Mucosa of stomach (tissue), 1 donor: ENCODE measurements around the gene CDC37.
A peak's percentile ranks its signal among the peaks of the same experiment; 100 is the strongest.
"Not testable (repeated sequence)": the region's sequence is repeated elsewhere in the genome, so short reads cannot be mapped to it uniquely, and the experiment has no call there.

Source experiments
- H3K27me3 ChIP-seq: one replicate; pipeline ENCODE4 v1.7.0; 2013; ENCODE audit warnings: mild to moderate bottlenecking, low read length; ENCODE audit not compliant: control insufficient read depth, insufficient read depth
- H3K36me3 ChIP-seq: one replicate; pipeline ENCODE4 v1.7.0; 2013; ENCODE audit warnings: low read length; ENCODE audit not compliant: control insufficient read depth, insufficient read depth
- H3K4me1 ChIP-seq: one replicate; pipeline ENCODE4 v1.7.0; 2013; ENCODE audit warnings: mild to moderate bottlenecking, low read length; ENCODE audit not compliant: control insufficient read depth, insufficient read depth
- H3K4me3 ChIP-seq: one replicate; pipeline ENCODE4 v1.7.0; 2013; ENCODE audit warnings: low read length
- H3K9ac ChIP-seq: one replicate; pipeline ENCODE4 v1.7.0; 2013; ENCODE audit warnings: mild to moderate bottlenecking, low read length, moderate library complexity
- H3K9me3 ChIP-seq: one replicate; pipeline ENCODE4 v1.7.0; 2013; ENCODE audit warnings: mild to moderate bottlenecking, low read length, moderate library complexity; ENCODE audit not compliant: control insufficient read depth
- donor health status: Pancreatic carcinoma.

Gene CDC37

DNA sequence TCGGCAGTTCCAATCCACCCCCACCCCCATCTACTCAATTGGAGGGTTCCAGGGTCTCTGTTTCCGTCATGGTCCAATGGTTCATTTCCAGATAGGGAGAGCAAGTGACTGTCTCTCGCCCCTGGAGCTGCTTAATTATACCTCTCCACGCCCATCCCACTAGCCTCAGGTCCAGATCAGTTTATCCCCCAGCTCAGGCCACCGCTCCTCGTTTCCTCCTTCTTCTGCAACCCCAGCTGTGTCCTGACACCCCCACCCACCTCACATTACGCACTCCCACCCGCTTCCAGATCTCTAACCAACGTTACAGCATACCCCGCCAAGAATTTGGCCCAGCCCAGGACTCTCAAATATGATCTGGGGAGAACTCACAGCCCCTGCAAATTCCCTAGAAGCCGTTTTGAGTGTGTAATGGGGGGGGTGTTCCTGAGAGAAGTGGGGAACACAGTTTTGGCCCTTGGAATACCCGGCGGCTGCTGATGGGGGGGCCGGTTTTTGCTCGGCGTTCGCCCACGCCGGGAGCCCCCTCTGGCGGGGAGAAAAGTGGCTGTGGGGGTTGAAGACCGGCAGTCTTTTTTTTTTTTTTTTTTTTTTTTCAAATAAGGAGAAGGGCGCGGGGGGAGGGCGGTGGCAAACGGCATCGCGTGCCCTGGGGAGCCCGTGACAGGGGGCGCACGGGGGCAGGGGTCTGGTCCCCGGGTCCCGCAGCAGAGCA, 15.3 kb upstream of the CDC37 start:
- Histone ChIP-seq H3K27me3 (peaks cover 79% of the 10 kb centered on the region), H3K36me3 (no peaks in the 10 kb centered on the region), H3K4me1 (peaks cover 7% of the 10 kb centered on the region), H3K9ac (no peak overlapping the region), H3K9me3 (no peaks in the 10 kb centered on the region), H3K4me3 (no peak overlapping the region)

DNA sequence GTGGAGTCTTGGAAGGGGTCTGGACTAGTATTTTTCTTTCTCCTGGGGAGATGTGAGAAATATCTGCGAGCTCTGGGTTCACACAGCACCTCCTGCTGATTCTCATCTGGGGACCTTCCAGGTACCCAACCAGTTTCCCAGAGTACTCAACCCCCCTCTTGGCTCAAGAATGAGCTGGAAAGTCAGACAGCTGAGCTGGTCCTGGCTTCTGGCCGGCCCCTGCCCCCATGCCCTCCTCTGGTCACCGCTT, 14.8 kb upstream of the CDC37 start:
- H3K4me1 ChIP-seq: peaks cover 7% of the 10 kb centered on the region
- H3K9ac ChIP-seq: no peak overlapping the region
- no peaks in the 10 kb centered on the region for H3K36me3 ChIP-seq
- H3K27me3 ChIP-seq: peaks cover 74% of the 10 kb centered on the region
- H3K9me3 ChIP-seq: no peaks in the 10 kb centered on the region
- no peak overlapping the region for H3K4me3 ChIP-seq

DNA sequence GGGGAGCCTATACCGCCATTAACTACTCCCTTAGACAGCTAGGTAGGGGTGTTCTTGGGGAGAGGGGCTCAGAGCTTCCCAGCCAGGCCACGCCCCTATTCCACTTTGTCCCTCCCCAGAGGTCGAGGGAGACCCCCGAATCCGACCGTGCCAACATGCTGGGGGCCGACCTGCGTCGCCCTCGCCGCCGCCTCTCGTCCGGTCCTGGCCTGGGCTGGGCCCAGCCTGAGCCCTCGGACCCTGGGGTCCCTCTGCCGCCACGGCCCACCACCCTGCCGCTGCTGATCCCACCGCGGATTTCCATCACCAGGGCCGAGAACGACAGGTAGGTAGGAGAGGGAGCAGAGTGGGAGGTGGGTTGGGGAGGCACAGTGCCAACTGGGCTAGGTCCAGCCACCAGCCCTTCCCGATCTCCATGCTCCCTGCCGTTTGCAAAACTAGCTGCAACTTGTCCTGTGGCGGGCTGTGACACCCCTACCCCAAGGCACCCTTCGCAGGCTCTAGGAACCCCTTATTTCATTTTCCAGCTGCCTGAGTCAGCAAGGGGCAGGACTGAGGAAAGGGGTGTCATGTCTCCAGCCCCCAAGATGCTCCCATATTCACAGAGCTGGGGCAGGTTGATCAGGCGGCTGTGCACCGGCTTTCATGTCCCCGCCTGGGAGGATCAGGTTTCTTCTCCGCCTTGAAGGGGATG, 14.3 kb upstream of the CDC37 start:
- Histone ChIP-seq H3K9me3 (no peaks in the 10 kb centered on the region), H3K36me3 (no peaks in the 10 kb centered on the region), H3K4me3 (no peak overlapping the region), H3K4me1 (peaks cover 7% of the 10 kb centered on the region), H3K27me3 (peaks cover 69% of the 10 kb centered on the region), H3K9ac (no peak overlapping the region)

GRCh38 chr19:10416380-10417257, 13.3 kb upstream of the CDC37 start:
- Histone ChIP-seq H3K36me3 (no peaks in the 10 kb centered on the region), H3K9ac (peak overlapping the region; percentile 14), H3K4me1 (peaks cover 7% of the 10 kb centered on the region), H3K27me3 (peaks cover 59% of the 10 kb centered on the region), H3K4me3 (peak overlapping the region; percentile 28), H3K9me3 (no peaks in the 10 kb centered on the region)

- Histone ChIP-seq H3K9ac (peak overlapping the region; percentile 14), H3K36me3 (no peaks in the 10 kb centered on the region), H3K4me1 (peaks cover 7% of the 10 kb centered on the region), H3K27me3 (peaks cover 53% of the 10 kb centered on the region), H3K9me3 (no peaks in the 10 kb centered on the region), H3K4me3 (no peak overlapping the region)
Observed at GRCh38 chr19:10416083-10416379, 12.7 kb upstream of the CDC37 start.

GRCh38 chr19:10412257-10412977, 9.1 kb upstream of the CDC37 start:
- Histone ChIP-seq H3K36me3 (no peaks in the 10 kb centered on the region), H3K4me3 (no peak overlapping the region), H3K4me1 (no peaks in the 10 kb centered on the region), H3K9me3 (no peaks in the 10 kb centered on the region), H3K9ac (no peak overlapping the region), H3K27me3 (peaks cover 30% of the 10 kb centered on the region)

DNA sequence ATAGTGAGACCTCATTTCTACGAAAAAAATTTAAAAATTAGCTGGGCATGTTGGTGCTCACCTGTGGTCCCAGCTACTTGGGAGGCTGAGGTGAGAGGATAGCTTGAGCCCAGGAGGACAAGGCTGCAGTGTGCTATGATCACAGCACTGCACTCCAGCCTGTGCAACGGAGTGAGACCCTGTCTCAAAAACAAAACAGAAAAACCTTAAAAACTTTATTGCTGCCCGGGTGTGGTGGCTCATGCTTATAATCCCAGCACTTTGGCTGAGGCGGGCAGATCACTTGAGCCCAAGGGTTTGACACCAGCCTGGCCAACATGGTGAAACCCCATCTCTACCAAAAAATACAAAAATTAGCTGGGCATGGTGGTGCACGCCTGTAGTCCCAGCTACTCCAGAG, 7.9 kb upstream of the CDC37 start:
- peaks cover 20% of the 10 kb centered on the region for H3K27me3 ChIP-seq
- not testable (repeated sequence) for H3K9ac ChIP-seq, H3K36me3 ChIP-seq, H3K4me1 ChIP-seq, H3K4me3 ChIP-seq, H3K9me3 ChIP-seq

GRCh38 chr19:10408511-10409283, 5.4 kb upstream of the CDC37 start:
- Histone ChIP-seq H3K9ac (no peak overlapping the region), H3K36me3 (no peaks in the 10 kb centered on the region), H3K27me3 (peaks cover 33% of the 10 kb centered on the region), H3K9me3 (no peaks in the 10 kb centered on the region), H3K4me1 (peaks cover 7% of the 10 kb centered on the region), H3K4me3 (no peak overlapping the region)

DNA sequence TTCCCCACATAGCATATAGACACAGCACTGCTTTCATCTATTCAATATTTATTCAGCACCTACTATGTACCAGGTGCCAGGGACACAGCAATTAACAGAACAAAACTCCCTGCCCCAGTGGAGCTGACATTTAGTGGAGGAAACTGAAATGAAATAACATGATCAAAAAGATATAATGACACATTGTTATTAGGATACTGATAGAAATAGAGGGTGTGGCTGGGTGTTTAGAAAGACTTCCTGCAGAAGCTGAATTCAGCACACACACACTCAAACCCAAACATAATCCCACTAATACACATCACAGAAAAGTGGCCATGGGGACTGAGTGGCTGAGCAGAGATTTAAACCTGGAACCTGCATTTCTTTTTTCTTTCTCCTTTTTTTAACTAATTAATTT, 3.8 kb upstream of the CDC37 start:
- Histone ChIP-seq H3K36me3 (no peaks in the 10 kb centered on the region), H3K4me3 (no peak overlapping the region), H3K9ac (no peak overlapping the region), H3K9me3 (no peaks in the 10 kb centered on the region), H3K4me1 (peaks cover 15% of the 10 kb centered on the region), H3K27me3 (peaks cover 33% of the 10 kb centered on the region)

DNA sequence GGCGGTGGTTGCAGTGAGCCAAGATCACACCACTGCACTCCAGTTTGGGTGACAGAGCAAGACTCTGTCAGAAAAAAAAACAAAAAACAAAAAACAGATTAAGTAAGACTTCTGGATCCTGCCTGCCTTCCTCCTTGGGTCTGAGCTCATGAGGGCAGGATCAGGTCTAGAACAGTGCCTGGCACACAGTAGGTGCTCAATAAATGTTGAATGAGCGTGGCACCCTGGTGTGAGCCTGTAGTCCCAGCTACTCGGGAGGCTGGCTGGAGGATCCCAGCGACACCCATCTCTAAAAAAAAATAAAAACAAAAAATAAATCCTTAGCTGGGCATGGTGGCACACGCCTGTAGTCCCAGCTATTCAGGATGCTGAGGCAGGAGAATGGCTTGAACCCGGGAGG, 2.8 kb upstream of the CDC37 start:
- Histone ChIP-seq H3K4me1 (peaks cover 21% of the 10 kb centered on the region), H3K36me3 (no peaks in the 10 kb centered on the region), H3K27me3 (peaks cover 33% of the 10 kb centered on the region), H3K9ac (no peak overlapping the region), H3K4me3 (no peak overlapping the region), H3K9me3 (no peaks in the 10 kb centered on the region)

DNA sequence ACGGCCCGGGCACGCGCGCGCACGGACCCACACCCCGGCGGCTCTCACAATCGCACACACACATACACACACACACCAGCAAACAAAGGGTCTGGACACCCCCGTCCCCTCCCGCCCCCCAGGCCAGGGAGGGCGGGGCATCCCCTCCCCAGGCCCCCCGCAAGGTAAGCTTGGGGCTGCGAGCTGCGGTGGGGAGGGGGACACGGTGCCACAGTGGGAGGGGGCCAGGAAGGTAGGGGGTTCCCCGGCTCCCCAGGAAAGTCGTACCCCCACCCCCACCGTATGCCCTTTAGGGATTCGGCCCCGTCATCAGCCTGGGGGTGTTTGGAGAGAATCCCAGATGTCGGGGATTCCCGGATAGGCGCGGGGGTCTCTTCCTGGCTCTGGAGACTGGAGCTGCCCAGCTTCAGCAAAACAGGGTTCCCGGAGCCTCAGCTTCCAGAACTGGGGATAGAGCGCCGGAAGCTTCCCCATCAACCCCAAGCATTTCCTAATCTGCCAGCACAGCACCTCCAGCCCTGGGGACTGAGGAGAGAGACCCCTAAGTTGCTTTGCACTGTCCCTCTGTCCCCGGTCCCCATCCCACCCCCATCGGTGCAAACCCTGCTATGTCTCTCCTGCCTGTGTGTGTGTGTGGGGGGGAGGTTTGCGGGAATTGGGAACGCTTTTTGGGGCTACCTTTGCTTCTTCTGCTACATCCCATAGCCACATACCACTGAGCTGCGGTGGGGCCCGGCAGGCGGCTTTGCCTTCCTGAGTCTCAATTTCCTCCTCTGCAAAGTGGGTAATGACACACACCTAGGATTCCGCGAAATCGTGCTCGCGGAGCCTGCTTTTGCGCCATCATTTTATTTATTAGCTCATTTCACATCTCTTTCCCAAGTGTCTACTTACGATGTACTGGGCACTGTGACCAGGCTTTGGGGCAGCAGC, 1.8 kb upstream of the CDC37 start:
- Histone ChIP-seq H3K27me3 (peaks cover 33% of the 10 kb centered on the region), H3K36me3 (no peaks in the 10 kb centered on the region), H3K9me3 (no peaks in the 10 kb centered on the region), H3K4me1 (peaks cover 24% of the 10 kb centered on the region), H3K4me3 (no peak overlapping the region), H3K9ac (peak overlapping the region; percentile 89)
